ENCODE results near the gene BATF2. TPM values are rescaled to one million over a fixed set of nuclear protein-coding genes. Genes with fewer than 3 reads are reported as not detected.

BATF2 gene
- total RNA-seq, 2 experiments from 2014 or later = 0.70 to 0.79 TPM

DNA sequence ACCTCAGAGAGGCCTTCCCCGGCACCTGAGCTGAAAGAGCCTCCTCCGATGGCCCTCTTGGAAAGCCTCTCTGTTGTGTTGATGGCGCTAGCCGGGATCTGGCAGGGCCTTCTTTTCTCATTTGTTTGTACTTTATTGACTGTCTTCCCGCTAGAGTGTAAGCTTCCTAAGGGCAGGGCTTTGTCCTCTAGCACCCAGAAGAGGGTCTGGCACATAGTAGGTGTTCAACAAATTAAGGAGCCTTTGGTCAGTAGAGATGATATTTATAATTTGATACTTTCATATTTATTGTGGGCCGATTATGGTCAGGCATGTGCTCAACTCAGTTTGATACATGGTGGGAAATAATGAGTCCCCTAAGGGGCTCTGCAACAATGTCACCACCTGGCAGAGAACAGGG lies 21.2 kb upstream of the BATF2 start:
- ChIA-PET POLR2A (interaction anchor here (0.7 kb wide), 1 partner anchor 48 kb away, joined by 4 read pairs; no protein-coding TSS in a partner anchor), CTCF (ENCODE audit: unreplicated experiment) (no interaction called here)

DNA sequence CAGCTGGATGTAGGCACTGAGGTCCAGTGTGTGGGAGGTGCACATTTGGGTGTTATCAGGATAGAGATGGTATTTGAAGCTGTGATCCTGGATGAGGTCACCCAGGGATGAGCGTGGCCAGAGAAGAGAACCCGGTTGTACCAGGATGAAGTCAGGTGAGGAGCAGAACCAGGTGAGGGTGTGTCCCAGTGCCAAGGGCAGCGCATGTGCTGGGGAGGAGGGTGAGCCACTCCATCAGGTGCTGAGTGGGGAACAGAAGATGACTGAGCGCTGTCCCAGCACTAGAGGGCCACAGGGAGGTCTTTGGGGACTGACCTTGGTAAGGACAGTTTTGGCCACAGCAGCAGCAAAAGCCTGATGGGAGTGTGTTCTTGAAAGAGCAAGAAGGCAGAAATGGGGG lies 19.9 kb upstream of the BATF2 start:
- Histone ChIP-seq H3K27ac (ENCODE audit: low read depth, low read length, poor library complexity, severe bottlenecking) (no peak overlapping the region), H2AFZ (ENCODE audit: low read length) (no peak overlapping the region), H3K9me3 (ENCODE audit: low read length) (no peaks in the 10 kb centered on the region), H3K79me2 (ENCODE audit: insufficient read depth, low read depth, low read length) (peaks cover 26% of the 10 kb centered on the region), H3K4me2 (ENCODE audit: low read length) (peak overlapping the region; percentile 71), H3K4me1 (ENCODE audit: insufficient read depth, low read length, poor library complexity, severe bottlenecking) (peaks cover 26% of the 10 kb centered on the region), H3K4me3 (ENCODE audit: low read depth, low read length, poor library complexity, severe bottlenecking) (no peak overlapping the region), H3K9me2 (ENCODE audit: insufficient read depth, low read length) (no peaks in the 10 kb centered on the region), H4K20me1 (ENCODE audit: insufficient read depth, low read length) (no peaks in the 10 kb centered on the region), H3K36me3 (ENCODE audit: insufficient read depth, low read length) (peaks cover 44% of the 10 kb centered on the region)
- DNase-seq (ENCODE audit: low spot score) = peak; percentile 29
- ChIA-PET POLR2A (interaction anchor here (0.6 kb wide), 1 partner anchor 23 kb away, joined by 3 read pairs; no protein-coding TSS in a partner anchor), CTCF (ENCODE audit: unreplicated experiment) (no interaction called here)
- no peak for TF ChIP-seq EZH2phosphoT487 (IDR thresholded peaks at IDR 0.05; ENCODE audit: borderline replicate concordance, low read depth, low read length)
- TF ChIP-seq, protein P1, sequence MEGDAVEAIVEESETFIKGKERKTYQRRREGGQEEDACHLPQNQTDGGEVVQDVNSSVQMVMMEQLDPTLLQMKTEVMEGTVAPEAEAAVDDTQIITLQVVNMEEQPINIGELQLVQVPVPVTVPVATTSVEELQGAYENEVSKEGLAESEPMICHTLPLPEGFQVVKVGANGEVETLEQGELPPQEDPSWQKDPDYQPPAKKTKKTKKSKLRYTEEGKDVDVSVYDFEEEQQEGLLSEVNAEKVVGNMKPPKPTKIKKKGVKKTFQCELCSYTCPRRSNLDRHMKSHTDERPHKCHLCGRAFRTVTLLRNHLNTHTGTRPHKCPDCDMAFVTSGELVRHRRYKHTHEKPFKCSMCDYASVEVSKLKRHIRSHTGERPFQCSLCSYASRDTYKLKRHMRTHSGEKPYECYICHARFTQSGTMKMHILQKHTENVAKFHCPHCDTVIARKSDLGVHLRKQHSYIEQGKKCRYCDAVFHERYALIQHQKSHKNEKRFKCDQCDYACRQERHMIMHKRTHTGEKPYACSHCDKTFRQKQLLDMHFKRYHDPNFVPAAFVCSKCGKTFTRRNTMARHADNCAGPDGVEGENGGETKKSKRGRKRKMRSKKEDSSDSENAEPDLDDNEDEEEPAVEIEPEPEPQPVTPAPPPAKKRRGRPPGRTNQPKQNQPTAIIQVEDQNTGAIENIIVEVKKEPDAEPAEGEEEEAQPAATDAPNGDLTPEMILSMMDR (conservative IDR thresholded peaks at IDR 0.05; ENCODE audit: low read length) = peak; percentile 44; the same call in 1 of the 2 replicates
- intact Hi-C loops (cut with micrococcal nuclease; ENCODE audit: unreplicated experiment) = loop anchor here (10.0 kb wide), 1 partner anchor 248 kb away; the partner anchor contains the start of gene POLA2
- no TSS peak for BruUV-seq (replicated peaks)

More for the DNA sequence above, 21.2 kb upstream of the BATF2 start:
- no peak overlapping the region for H3K27ac ChIP-seq (ENCODE audit: low read depth, low read length, poor library complexity, severe bottlenecking)
- intact Hi-C loops (cut with micrococcal nuclease; ENCODE audit: unreplicated experiment) = loop anchor here (10.0 kb wide), 1 partner anchor 247 kb away; the partner anchor contains the start of gene POLA2
- H3K36me3 ChIP-seq (ENCODE audit: insufficient read depth, low read length) = peaks cover 50% of the 10 kb centered on the region
- H3K79me2 ChIP-seq (ENCODE audit: insufficient read depth, low read depth, low read length) = peaks cover 26% of the 10 kb centered on the region
- no peaks in the 10 kb centered on the region for H3K9me3 ChIP-seq (ENCODE audit: low read length)
- H3K4me3 ChIP-seq (ENCODE audit: low read depth, low read length, poor library complexity, severe bottlenecking) = no peak overlapping the region
- DNase-seq (ENCODE audit: low spot score) = no peak
- H2AFZ ChIP-seq (ENCODE audit: low read length) = no peak overlapping the region
- TF ChIP-seq, protein P1 (conservative IDR thresholded peaks at IDR 0.05; ENCODE audit: low read length) = no peak
- no peak for TF ChIP-seq EZH2phosphoT487 (IDR thresholded peaks at IDR 0.05; ENCODE audit: borderline replicate concordance, low read depth, low read length)
- H4K20me1 ChIP-seq (ENCODE audit: insufficient read depth, low read length) = no peaks in the 10 kb centered on the region
- no peaks in the 10 kb centered on the region for H3K9me2 ChIP-seq (ENCODE audit: insufficient read depth, low read length)
- BruUV-seq (replicated peaks) = no TSS peak
- H3K4me1 ChIP-seq (ENCODE audit: insufficient read depth, low read length, poor library complexity, severe bottlenecking) = peaks cover 23% of the 10 kb centered on the region
- no peak overlapping the region for H3K4me2 ChIP-seq (ENCODE audit: low read length)

DNA sequence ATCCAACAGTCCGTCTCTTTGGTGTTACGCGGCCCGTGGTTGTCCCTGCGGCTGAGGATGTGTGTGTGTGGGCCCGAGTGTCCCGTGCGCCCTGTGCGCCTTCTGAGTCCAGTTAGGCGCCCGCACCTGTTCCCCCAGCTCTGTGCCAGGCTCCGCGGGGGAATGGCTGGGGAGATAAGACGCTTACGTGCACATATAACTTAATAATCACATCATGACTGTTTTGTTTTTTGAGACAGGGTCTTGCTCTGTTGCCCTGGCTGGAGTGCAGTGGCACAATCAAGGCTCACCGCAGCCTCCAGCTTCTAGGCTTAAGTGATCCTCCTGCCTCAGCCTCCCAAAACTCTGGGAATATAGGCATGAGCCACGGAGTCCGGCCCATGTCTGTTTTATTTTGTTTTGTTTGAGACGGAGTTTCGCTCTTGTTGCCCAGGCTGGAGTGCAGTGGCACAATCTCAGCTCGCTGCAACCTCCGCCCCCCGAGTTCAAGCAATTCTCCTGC lies 18.0 kb upstream of the BATF2 start:
- BruUV-seq (replicated peaks) = TSS peak; percentile 44
- CTCF ChIA-PET (ENCODE audit: unreplicated experiment) = interaction anchor here (0.6 kb wide), 2 partner anchors 205 to 301 kb away, joined by 3 read pairs; no protein-coding TSS in a partner anchor

More for the DNA sequence above, 18.0 kb upstream of the BATF2 start:
- intact Hi-C loops (cut with micrococcal nuclease; ENCODE audit: unreplicated experiment) = loop anchor here (1.0 to 10.0 kb wide), 7 partner anchors 13 to 250 kb away; partner anchors contain the start of genes ATG2A, CAPN1, CDCA5 and POLA2
- peak overlapping the region; percentile 71 for H3K4me2 ChIP-seq (ENCODE audit: low read length)
- no peak for DNase-seq (ENCODE audit: low spot score)
- H3K9me3 ChIP-seq (ENCODE audit: low read length) = no peaks in the 10 kb centered on the region
- H3K27ac ChIP-seq (ENCODE audit: low read depth, low read length, poor library complexity, severe bottlenecking) = peak overlapping the region; percentile 92
- H3K4me1 ChIP-seq (ENCODE audit: insufficient read depth, low read length, poor library complexity, severe bottlenecking) = peaks cover 26% of the 10 kb centered on the region
- no peaks in the 10 kb centered on the region for H4K20me1 ChIP-seq (ENCODE audit: insufficient read depth, low read length)
- peaks cover 26% of the 10 kb centered on the region for H3K79me2 ChIP-seq (ENCODE audit: insufficient read depth, low read depth, low read length)
- peak overlapping the region; percentile 7; the same call in 1 of the 2 replicates for H2AFZ ChIP-seq (ENCODE audit: low read length)
- H3K9me2 ChIP-seq (ENCODE audit: insufficient read depth, low read length) = no peaks in the 10 kb centered on the region
- POLR2A ChIA-PET = interaction anchor here (0.6 to 1.5 kb wide), 4 partner anchors 61 to 134 kb away, joined by 4 to 5 read pairs (median 4); no protein-coding TSS in a partner anchor
- H3K4me3 ChIP-seq (ENCODE audit: low read depth, low read length, poor library complexity, severe bottlenecking) = peak overlapping the region; percentile 83
- TF ChIP-seq, protein P1 (conservative IDR thresholded peaks at IDR 0.05; ENCODE audit: low read length) = no peak
- no peak for TF ChIP-seq EZH2phosphoT487 (IDR thresholded peaks at IDR 0.05; ENCODE audit: borderline replicate concordance, low read depth, low read length)
- peaks cover 29% of the 10 kb centered on the region for H3K36me3 ChIP-seq (ENCODE audit: insufficient read depth, low read length)

Measured in OCI-LY7 (cell line).